HEK293 (cell line): ENCODE measurements around the gene UBL5.
"Not testable (repeated sequence)": the region's sequence is repeated elsewhere in the genome, so short reads cannot be mapped to it uniquely, and the experiment has no call there.

Source experiments
- CTCF ChIA-PET: fragments of 350-600 bp; formaldehyde crosslinking; extraction: SDS; loops from one replicate; lab custom pipeline; 2021; ENCODE audit warnings: antibody characterized with exemption; lab: Yijun Ruan, JAX
- POLR2A ChIA-PET: fragments of 300-600 bp; formaldehyde crosslinking; extraction: SDS; loops from one replicate; lab custom pipeline; 2020; ENCODE audit warnings: antibody characterized with exemption, inconsistent platforms; lab: Yijun Ruan, JAX
- H3K27ac ChIP-seq: fragments of 200-500 bp; sonication (Bioruptor generic); 2 replicates; pipeline ENCODE4 v1.5.1; 2014; ENCODE audit warnings: low read depth, low read length, control low read depth, inconsistent platforms; ENCODE audit errors: extremely low read depth
- H3K36me3 ChIP-seq, 2 experiments: fragments of 200-500 bp in 1 of 2; sonication (Bioruptor generic) in 1 of 2; 1 replicate in 1 of 2; 2 replicates in 1 of 2; pipeline ENCODE4 v1.5.1; 2014 to 2017; ENCODE audit warnings: inconsistent platforms in 2 of 2, low read length in 2 of 2; ENCODE audit not compliant: control insufficient read depth in 2 of 2, insufficient read depth in 1 of 2
- H3K4me1 ChIP-seq: fragments of 200-500 bp; sonication (Bioruptor generic); 2 replicates; pipeline ENCODE4 v1.5.1; 2014; ENCODE audit warnings: mild to moderate bottlenecking, low read length, inconsistent platforms; ENCODE audit not compliant: control insufficient read depth, insufficient read depth
- H3K4me3 ChIP-seq: 2 replicates; pipeline ENCODE4 v1.5.1; 2011; ENCODE audit warnings: low read depth, mild to moderate bottlenecking, control low read depth, low read length, moderate library complexity
- H3K9me3 ChIP-seq: fragments of 200-500 bp; sonication (Bioruptor generic); 2 replicates; pipeline ENCODE4 v1.5.1; 2014; ENCODE audit warnings: low read depth, low read length, inconsistent platforms; ENCODE audit not compliant: control insufficient read depth, insufficient read depth
- HOXD13 ChIP-seq: sonication (generic); formaldehyde crosslinking; IDR thresholded peaks from 2 replicates; pipeline ENCODE4 v1.8.0; 2022; ENCODE audit warnings: missing genetic modification reagents, borderline replicate concordance
- SALL2 ChIP-seq: fragments of 450-650 bp; formaldehyde crosslinking; IDR thresholded peaks from 2 replicates; pipeline ENCODE4 v1.5.0; 2017; ENCODE audit warnings: missing biosample characterization, mild to moderate bottlenecking, missing genetic modification characterization, borderline replicate concordance
- ZBTB8A ChIP-seq: fragments of 450-650 bp; formaldehyde crosslinking; IDR thresholded peaks from 2 replicates; pipeline ENCODE4 v1.5.1; 2016; ENCODE audit warnings: missing biosample characterization, missing genetic modification characterization
- ZEB2 ChIP-seq: fragments of 450-650 bp; formaldehyde crosslinking; IDR thresholded peaks from 2 replicates; pipeline ENCODE4 v1.5.1; 2016; ENCODE audit warnings: missing biosample characterization, missing genetic modification characterization
- ZNF549 ChIP-seq: fragments of 450-650 bp; IDR thresholded peaks from 2 replicates; pipeline ENCODE4 v1.5.1; 2018; ENCODE audit warnings: missing biosample characterization, missing genetic modification characterization, mild to moderate bottlenecking, inconsistent platforms, moderate library complexity
- ZNF623 ChIP-seq: fragments of 450-650 bp; formaldehyde crosslinking; IDR thresholded peaks from 2 replicates; pipeline ENCODE4 v1.5.1; 2016; ENCODE audit warnings: missing biosample characterization, missing genetic modification characterization
- ZNF768 ChIP-seq: fragments of 450-650 bp; formaldehyde crosslinking; IDR thresholded peaks from 2 replicates; pipeline ENCODE4 v1.5.1; 2018; ENCODE audit warnings: missing biosample characterization, mild to moderate bottlenecking, missing genetic modification characterization
- ZSCAN23 ChIP-seq: fragments of 450-650 bp; formaldehyde crosslinking; IDR thresholded peaks from 2 replicates; pipeline ENCODE4 v1.5.1; 2016; ENCODE audit warnings: missing biosample characterization, missing genetic modification characterization
- ZSCAN30 ChIP-seq: fragments of 450-650 bp; IDR thresholded peaks from 2 replicates; pipeline ENCODE4 v1.5.1; 2018; ENCODE audit warnings: missing biosample characterization, mild to moderate bottlenecking, missing genetic modification characterization, moderate library complexity
- TF ChIP-seq, protein P1 (sequence below): fragments of 450-650 bp; formaldehyde crosslinking; IDR thresholded peaks from 2 replicates; pipeline ENCODE4 v1.5.1; 2016; ENCODE audit warnings: missing biosample characterization, missing genetic modification characterization, borderline replicate concordance
- TF ChIP-seq, protein P2 (sequence below): fragments of 450-650 bp; formaldehyde crosslinking; IDR thresholded peaks from 2 replicates; pipeline ENCODE4 v1.5.1; 2017; ENCODE audit warnings: missing biosample characterization, mild to moderate bottlenecking, missing genetic modification characterization, moderate library complexity
- TF ChIP-seq, protein P3 (sequence below): fragments of 450-650 bp; formaldehyde crosslinking; conservative IDR thresholded peaks from 2 replicates; pipeline ENCODE4 v1.5.1; 2016; ENCODE audit warnings: low read depth, missing biosample characterization, missing genetic modification characterization

Gene UBL5

DNA sequence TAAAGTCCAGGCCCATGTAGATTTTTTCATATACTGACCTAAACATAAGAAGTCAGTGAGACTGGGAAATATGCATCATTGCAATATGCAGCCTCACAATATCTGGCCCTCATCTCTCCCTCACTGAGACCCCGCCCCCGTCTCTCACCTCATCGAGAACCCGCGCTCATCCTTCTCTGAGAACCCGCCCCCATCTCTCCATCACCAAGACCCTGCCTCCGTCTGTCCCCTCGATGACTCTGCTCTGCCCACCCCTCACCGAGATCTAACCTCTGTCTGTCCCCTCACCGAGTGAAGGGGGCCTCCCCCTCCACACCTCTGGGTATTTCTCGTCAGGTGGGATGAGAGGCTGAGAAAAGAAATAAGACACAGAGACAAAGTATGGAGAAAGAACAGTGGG lies 38.7 kb upstream of the UBL5 start:
- Histone ChIP-seq H3K9me3 (no peaks in the 10 kb centered on the region), H3K4me3 (no peak overlapping the region), H3K27ac (no peak overlapping the region), H3K4me1 (peaks cover 5% of the 10 kb centered on the region), H3K36me3 (no peaks in the 10 kb centered on the region)
- TF ChIP-seq, protein P1, sequence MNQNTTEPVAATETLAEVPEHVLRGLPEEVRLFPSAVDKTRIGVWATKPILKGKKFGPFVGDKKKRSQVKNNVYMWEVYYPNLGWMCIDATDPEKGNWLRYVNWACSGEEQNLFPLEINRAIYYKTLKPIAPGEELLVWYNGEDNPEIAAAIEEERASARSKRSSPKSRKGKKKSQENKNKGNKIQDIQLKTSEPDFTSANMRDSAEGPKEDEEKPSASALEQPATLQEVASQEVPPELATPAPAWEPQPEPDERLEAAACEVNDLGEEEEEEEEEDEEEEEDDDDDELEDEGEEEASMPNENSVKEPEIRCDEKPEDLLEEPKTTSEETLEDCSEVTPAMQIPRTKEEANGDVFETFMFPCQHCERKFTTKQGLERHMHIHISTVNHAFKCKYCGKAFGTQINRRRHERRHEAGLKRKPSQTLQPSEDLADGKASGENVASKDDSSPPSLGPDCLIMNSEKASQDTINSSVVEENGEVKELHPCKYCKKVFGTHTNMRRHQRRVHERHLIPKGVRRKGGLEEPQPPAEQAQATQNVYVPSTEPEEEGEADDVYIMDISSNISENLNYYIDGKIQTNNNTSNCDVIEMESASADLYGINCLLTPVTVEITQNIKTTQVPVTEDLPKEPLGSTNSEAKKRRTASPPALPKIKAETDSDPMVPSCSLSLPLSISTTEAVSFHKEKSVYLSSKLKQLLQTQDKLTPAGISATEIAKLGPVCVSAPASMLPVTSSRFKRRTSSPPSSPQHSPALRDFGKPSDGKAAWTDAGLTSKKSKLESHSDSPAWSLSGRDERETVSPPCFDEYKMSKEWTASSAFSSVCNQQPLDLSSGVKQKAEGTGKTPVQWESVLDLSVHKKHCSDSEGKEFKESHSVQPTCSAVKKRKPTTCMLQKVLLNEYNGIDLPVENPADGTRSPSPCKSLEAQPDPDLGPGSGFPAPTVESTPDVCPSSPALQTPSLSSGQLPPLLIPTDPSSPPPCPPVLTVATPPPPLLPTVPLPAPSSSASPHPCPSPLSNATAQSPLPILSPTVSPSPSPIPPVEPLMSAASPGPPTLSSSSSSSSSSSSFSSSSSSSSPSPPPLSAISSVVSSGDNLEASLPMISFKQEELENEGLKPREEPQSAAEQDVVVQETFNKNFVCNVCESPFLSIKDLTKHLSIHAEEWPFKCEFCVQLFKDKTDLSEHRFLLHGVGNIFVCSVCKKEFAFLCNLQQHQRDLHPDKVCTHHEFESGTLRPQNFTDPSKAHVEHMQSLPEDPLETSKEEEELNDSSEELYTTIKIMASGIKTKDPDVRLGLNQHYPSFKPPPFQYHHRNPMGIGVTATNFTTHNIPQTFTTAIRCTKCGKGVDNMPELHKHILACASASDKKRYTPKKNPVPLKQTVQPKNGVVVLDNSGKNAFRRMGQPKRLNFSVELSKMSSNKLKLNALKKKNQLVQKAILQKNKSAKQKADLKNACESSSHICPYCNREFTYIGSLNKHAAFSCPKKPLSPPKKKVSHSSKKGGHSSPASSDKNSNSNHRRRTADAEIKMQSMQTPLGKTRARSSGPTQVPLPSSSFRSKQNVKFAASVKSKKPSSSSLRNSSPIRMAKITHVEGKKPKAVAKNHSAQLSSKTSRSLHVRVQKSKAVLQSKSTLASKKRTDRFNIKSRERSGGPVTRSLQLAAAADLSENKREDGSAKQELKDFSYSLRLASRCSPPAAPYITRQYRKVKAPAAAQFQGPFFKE (tag by site-specific recombination) = no peak
- TF ChIP-seq HOXD13 (CRISPR knock-in tag) = no peak
- no peak for TF ChIP-seq ZBTB8A (tag by site-specific recombination)
- TF ChIP-seq ZSCAN23 (tag by site-specific recombination) = no peak
- TF ChIP-seq ZNF623 (tag by site-specific recombination) = no peak
- TF ChIP-seq ZNF549 (tag by site-specific recombination) = no peak
- TF ChIP-seq ZSCAN30 (tag by site-specific recombination) = no peak
- TF ChIP-seq, protein P2, sequence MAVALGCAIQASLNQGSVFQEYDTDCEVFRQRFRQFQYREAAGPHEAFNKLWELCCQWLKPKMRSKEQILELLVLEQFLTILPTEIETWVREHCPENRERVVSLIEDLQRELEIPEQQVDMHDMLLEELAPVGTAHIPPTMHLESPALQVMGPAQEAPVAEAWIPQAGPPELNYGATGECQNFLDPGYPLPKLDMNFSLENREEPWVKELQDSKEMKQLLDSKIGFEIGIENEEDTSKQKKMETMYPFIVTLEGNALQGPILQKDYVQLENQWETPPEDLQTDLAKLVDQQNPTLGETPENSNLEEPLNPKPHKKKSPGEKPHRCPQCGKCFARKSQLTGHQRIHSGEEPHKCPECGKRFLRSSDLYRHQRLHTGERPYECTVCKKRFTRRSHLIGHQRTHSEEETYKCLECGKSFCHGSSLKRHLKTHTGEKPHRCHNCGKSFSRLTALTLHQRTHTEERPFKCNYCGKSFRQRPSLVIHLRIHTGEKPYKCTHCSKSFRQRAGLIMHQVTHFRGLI = no peak
- TF ChIP-seq, protein P3, sequence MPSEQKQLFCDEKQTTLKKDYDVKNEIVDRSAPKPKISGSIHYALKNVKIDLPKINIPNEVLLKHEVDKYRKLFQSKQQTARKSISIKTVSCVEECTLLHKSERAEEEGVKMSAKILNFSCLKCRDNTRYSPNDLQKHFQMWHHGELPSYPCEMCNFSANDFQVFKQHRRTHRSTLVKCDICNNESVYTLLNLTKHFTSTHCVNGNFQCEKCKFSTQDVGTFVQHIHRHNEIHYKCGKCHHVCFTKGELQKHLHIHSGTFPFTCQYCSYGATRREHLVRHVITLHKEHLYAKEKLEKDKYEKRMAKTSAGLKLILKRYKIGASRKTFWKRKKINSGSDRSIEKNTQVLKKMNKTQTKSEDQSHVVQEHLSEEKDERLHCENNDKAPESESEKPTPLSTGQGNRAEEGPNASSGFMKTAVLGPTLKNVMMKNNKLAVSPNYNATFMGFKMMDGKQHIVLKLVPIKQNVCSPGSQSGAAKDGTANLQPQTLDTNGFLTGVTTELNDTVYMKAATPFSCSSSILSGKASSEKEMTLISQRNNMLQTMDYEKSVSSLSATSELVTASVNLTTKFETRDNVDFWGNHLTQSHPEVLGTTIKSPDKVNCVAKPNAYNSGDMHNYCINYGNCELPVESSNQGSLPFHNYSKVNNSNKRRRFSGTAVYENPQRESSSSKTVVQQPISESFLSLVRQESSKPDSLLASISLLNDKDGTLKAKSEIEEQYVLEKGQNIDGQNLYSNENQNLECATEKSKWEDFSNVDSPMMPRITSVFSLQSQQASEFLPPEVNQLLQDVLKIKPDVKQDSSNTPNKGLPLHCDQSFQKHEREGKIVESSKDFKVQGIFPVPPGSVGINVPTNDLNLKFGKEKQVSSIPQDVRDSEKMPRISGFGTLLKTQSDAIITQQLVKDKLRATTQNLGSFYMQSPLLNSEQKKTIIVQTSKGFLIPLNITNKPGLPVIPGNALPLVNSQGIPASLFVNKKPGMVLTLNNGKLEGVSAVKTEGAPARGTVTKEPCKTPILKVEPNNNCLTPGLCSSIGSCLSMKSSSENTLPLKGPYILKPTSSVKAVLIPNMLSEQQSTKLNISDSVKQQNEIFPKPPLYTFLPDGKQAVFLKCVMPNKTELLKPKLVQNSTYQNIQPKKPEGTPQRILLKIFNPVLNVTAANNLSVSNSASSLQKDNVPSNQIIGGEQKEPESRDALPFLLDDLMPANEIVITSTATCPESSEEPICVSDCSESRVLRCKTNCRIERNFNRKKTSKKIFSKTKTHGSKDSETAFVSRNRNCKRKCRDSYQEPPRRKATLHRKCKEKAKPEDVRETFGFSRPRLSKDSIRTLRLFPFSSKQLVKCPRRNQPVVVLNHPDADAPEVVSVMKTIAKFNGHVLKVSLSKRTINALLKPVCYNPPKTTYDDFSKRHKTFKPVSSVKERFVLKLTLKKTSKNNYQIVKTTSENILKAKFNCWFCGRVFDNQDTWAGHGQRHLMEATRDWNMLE = no peak
- TF ChIP-seq SALL2 (tag by site-specific recombination) = no peak
- no peak for TF ChIP-seq ZNF768
- no peak for TF ChIP-seq ZEB2 (tag by site-specific recombination)
- ChIA-PET POLR2A (no interaction called here), CTCF (no interaction called here)

DNA sequence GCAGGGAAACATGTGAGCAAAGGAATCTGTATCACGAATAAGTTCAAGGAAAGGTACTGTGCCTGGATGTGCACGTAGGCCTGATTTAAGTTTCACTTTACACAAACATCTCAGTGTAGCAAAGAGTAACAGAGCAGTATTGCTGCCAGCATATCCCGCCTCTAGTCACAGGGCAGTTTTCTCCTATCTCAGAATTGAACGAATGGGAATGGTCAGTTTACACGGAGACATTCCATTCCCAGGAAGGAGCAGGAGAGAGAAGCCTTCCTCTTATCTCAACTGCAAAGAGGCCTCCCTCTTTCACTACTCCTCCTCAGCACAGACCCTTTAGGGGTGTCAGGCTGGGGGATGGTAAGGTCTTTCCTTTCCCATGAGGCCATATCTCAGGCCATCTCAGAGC lies 38.1 kb upstream of the UBL5 start:
- POLR2A ChIA-PET, H3K4me3 ChIP-seq, H3K4me1 ChIP-seq, H3K36me3 ChIP-seq, CTCF ChIA-PET, H3K9me3 ChIP-seq, H3K27ac ChIP-seq: not testable (repeated sequence)

DNA sequence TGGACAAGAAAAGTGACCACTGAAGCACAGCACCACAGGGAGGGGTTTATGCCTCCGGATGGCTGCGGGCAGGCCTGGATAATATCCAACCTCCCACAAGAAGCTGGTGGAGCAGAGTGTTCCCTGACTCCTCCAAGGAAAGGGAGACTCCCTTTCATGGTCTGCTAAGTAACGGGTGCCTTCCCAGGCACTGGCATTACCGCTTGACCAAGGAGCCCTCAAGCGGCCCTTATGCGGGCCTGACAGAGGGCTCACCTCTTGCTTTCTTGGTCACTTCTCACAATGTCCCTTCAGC lies 36.7 kb upstream of the UBL5 start:
- POLR2A ChIA-PET = not testable (repeated sequence)

More for the DNA sequence above, 36.7 kb upstream of the UBL5 start:
- H3K4me1 ChIP-seq, H3K27ac ChIP-seq, H3K36me3 ChIP-seq, H3K9me3 ChIP-seq, H3K4me3 ChIP-seq: not testable (repeated sequence)
- CTCF ChIA-PET = interaction anchor here (0.6 kb wide), 3 partner anchors 166 to 459 kb away, joined by 3 to 5 read pairs (median 3); no protein-coding TSS in a partner anchor
